Right atrium auricular region (tissue), 2 donors: ENCODE results near the gene UHRF1. TPM values are rescaled to one million over a fixed set of nuclear protein-coding genes. Genes with fewer than 3 reads are reported as not detected.

ENCODE experiments used
- DNase-seq: peaks from one replicate; pipeline ENCODE4 v3.0.0-alpha.2; 2019; ENCODE audit warnings: low spot score
- H3K27ac ChIP-seq, 2 donors: fragments of 200-600 bp; sonication (generic); 1 replicate in 1 of 2; 2 replicates in 1 of 2; pipeline ENCODE4 v1.5.1; 2016 to 2019
- H3K27me3 ChIP-seq, 2 donors: fragments of 200-600 bp; sonication (generic); one replicate each; pipeline versions ENCODE4 v1.5.1 to v1.6.0; 2017 to 2019
- H3K36me3 ChIP-seq: fragments of 200-600 bp; sonication (generic); one replicate; pipeline ENCODE4 v1.5.1; 2016
- H3K4me1 ChIP-seq, 2 donors: fragments of 200-600 bp; sonication (generic); one replicate each; pipeline versions ENCODE4 v1.5.1 to v1.6.0; 2017 to 2019
- H3K4me3 ChIP-seq, 2 donors: fragments of 200-600 bp; sonication (generic); 1 replicate in 1 of 2; 2 replicates in 1 of 2; pipeline ENCODE4 v1.5.1; 2017 to 2019; ENCODE audit warnings: mild to moderate bottlenecking in 1 of 2, moderate library complexity in 1 of 2
- H3K9me3 ChIP-seq, 2 donors: fragments of 200-600 bp; sonication (generic); one replicate each; pipeline ENCODE4 v1.5.1; 2019
- CTCF ChIP-seq, 2 donors: fragments of 200-600 bp; sonication (generic); IDR thresholded peaks; one replicate each; pipeline ENCODE4 v1.5.1; 2019; ENCODE audit warnings: antibody characterized with exemption in 2 of 2
- total RNA-seq, 2 donors: library from RNA; depleted of rRNA; stranded (reverse); fragments of >200 nt; gene quantifications; one replicate each; pipeline ENCODE4 v1.1.0, GENCODE V29; 2016

Gene UHRF1
- total RNA-seq, 2 donors from 2014 or later: 0.28 to 0.33 TPM

DNA sequence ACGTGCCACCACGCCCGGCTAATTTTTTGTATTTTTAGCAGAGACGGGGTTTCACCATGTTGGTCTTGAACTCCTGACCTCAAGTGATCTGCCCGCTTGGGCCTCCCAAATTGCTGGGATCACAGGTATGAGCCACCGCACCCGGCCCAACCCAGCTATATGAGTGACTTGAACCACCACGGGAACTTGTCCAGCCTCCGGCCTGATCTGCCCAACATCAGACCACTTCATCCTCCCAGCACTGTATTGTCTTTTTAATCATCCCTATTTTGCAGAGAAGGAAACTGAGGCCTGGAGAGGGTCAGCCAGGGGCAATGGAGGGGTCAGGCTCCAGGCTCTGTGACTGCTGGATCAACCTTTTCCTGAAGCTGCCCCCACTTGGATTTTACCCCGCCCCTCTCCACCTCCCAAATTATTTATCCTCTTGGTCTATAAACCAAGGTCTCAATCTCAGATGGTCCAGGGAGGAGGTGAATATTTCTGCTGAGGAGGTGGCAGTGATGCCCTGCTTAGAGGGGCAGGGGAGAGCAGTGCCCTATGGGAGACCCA lies 40.9 kb upstream of the UHRF1 start:
- Histone ChIP-seq H3K27ac (no peak overlapping the region), H3K36me3 (no peaks in the 10 kb centered on the region), H3K4me3 (peak overlapping the region in 1 of 2 donors; percentile 85), H3K9me3 (no peaks in the 10 kb centered on the region), H3K27me3 (no peaks in the 10 kb centered on the region), H3K4me1 (peaks cover 0 to 11% of the 10 kb centered on the region in 2 donors)
- TF ChIP-seq CTCF (IDR thresholded peaks at IDR 0.05): no peak
- DNase-seq: no peak

DNA sequence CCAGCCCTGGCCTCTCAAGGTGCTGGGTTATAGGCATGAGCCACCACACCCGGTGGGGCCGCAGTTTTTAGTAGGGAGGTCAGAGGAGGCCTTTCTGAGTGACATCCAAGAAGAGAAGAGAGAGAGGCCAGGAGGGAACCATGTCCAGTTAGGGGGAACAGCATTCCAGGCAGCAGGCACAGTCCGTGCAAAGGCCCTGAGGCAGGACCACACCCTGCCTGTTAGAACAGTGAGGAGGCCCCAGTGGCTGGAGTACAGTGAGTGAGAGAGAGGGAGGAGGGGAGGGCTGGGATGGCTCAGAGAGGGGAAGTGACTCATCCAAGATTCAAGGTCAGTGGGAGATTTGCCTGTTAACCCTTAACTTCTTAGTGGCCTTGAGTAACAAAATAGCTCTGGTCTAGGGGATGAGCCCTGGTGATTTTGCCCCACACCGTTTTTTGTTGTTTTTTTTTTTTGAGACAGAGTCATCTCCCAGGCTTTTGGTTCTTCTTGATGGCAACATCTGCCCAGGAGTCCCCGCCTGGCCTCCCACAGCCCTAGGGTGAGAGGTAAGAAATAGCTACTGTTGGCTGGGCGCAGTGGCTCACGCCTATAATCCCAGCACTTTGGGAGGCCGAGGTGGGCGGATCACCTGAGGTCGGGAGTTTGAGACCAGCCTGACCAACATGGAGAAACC lies 39.1 kb upstream of the UHRF1 start:
- Histone ChIP-seq H3K27me3 (no peaks in the 10 kb centered on the region), H3K4me3 (no peak overlapping the region), H3K36me3 (no peaks in the 10 kb centered on the region), H3K4me1 (peaks cover 0 to 11% of the 10 kb centered on the region in 2 donors), H3K9me3 (no peaks in the 10 kb centered on the region), H3K27ac (no peak overlapping the region)
- peak; percentile 62 for DNase-seq
- TF ChIP-seq CTCF (IDR thresholded peaks at IDR 0.05): no peak

DNA sequence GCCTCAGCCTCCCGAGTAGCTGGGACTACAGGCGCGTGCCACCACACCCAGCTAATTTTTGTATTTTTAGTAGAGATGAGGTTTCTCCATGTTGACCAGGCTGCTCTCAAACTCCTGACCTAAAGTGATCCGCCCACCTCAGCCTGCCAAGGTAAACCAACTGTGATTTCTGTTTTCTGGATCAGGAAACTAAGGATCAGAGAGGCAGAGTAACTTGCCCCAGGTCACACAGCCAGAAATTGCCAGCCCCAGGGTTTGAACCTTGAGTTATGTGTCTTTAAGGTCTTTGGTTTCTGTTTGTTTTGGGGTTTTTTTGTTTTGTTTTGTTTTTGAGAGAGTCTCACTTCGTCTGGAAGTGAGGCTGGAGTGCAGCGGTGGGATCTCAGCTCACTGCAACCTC lies 37.6 kb upstream of the UHRF1 start:
- no peaks in the 10 kb centered on the region for H3K9me3 ChIP-seq
- H3K27ac ChIP-seq: no peak overlapping the region
- no peak for TF ChIP-seq CTCF (IDR thresholded peaks at IDR 0.05)

GRCh38 chr19:4873930-4874329 lies 35.4 kb upstream of the UHRF1 start:
- Histone ChIP-seq H3K27me3 (no peaks in the 10 kb centered on the region), H3K4me1 (peaks cover 0 to 9% of the 10 kb centered on the region in 2 donors), H3K9me3 (no peaks in the 10 kb centered on the region), H3K27ac (no peak overlapping the region), H3K4me3 (no peak overlapping the region), H3K36me3 (no peaks in the 10 kb centered on the region)
- TF ChIP-seq CTCF (IDR thresholded peaks at IDR 0.05): no peak
- no peak for DNase-seq

More for the DNA sequence above, 37.6 kb upstream of the UHRF1 start:
- Histone ChIP-seq H3K4me1 (peaks cover 0 to 4% of the 10 kb centered on the region in 2 donors), H3K4me3 (no peak overlapping the region), H3K27me3 (no peaks in the 10 kb centered on the region), H3K36me3 (no peaks in the 10 kb centered on the region)
- no peak for DNase-seq

DNA sequence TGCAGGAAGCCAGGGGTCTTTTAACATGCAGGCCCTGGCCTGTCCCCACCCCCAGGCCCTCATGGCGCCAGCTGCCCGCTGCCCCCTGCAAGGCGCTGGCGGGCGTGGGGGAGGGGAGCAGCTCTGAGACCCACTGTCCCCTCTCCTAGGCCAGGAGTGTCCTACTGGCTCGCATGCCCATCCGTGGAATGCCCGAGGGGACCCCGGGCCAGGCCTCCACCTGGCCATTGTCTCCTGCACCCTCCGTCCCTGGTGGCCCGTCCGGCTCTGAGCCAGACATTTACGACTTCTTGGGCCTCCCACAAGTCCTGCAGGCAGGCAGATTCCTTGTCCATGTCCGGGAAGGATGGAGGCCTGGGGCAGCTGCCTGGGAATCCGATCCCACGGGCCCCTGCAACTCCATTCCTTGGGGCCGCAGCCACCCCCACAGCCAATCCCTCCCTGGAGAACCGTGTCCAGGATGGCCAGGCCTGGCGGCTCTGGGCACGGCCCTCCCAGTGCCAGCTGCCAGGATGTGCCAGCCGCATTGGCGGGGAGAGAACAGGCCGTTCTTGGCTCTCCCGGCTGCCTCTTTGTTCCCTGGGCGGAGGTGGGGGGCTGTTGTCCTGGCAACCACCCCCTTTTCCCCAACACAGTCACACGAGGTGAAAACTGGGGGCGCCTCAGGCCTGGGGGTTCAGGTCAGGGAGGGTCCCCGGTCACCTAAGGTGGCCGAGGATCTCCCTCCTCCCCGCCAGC lies 31.4 kb upstream of the UHRF1 start:
- H3K36me3 ChIP-seq: no peaks in the 10 kb centered on the region
- no peaks in the 10 kb centered on the region for H3K9me3 ChIP-seq
- no peak for TF ChIP-seq CTCF (IDR thresholded peaks at IDR 0.05)
- H3K27ac ChIP-seq: no peak overlapping the region
- H3K4me1 ChIP-seq: peaks cover 0 to 9% of the 10 kb centered on the region in 2 donors
- H3K4me3 ChIP-seq: no peak overlapping the region
- no peak for DNase-seq
- H3K27me3 ChIP-seq: no peaks in the 10 kb centered on the region
